ENCODE measurements around the gene SNX1.

The SNX1 gene

DNA sequence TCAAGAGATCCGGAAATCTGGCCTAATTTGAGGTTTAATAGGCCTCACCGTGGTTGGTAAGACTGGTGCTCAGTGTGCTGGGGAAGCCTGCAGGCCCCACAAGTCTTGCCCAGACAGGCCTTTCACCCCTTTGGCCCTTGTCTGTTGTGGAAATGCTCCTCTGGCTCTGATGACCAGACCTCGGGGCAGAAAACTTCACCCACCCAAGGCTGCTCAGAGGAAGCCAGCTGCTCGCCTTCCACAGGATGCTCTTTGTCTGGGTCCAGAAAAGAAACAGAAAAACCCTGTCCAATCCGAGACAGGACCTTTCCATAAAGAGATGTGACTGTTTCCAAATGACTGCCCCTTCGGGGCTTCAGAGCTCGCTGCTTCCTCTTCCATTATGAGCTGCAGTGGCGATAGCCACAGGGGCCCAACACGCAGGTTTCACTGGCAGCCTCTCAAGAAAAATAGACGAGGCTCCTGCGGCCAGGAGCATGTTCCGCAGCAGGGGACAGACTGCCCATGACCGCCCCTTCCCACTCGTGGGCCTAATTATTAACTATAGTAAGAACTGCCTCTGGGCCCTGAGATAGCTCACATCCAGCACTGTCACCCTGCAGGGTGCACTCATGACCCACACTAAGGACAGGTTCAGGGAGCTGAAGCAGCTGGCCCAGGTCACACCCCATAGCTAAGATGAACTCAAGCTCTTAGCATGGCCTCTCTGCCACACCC lies 48.9 kb downstream of the SNX1 start:
- no peak overlapping the region for H3K4me3 ChIP-seq (ENCODE audit: low read length)
- TF ChIP-seq, protein P1, sequence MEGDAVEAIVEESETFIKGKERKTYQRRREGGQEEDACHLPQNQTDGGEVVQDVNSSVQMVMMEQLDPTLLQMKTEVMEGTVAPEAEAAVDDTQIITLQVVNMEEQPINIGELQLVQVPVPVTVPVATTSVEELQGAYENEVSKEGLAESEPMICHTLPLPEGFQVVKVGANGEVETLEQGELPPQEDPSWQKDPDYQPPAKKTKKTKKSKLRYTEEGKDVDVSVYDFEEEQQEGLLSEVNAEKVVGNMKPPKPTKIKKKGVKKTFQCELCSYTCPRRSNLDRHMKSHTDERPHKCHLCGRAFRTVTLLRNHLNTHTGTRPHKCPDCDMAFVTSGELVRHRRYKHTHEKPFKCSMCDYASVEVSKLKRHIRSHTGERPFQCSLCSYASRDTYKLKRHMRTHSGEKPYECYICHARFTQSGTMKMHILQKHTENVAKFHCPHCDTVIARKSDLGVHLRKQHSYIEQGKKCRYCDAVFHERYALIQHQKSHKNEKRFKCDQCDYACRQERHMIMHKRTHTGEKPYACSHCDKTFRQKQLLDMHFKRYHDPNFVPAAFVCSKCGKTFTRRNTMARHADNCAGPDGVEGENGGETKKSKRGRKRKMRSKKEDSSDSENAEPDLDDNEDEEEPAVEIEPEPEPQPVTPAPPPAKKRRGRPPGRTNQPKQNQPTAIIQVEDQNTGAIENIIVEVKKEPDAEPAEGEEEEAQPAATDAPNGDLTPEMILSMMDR (conservative IDR thresholded peaks at IDR 0.05; ENCODE audit: low read length), result no peak
- no peak for DNase-seq (ENCODE audit: low read depth)

DNA sequence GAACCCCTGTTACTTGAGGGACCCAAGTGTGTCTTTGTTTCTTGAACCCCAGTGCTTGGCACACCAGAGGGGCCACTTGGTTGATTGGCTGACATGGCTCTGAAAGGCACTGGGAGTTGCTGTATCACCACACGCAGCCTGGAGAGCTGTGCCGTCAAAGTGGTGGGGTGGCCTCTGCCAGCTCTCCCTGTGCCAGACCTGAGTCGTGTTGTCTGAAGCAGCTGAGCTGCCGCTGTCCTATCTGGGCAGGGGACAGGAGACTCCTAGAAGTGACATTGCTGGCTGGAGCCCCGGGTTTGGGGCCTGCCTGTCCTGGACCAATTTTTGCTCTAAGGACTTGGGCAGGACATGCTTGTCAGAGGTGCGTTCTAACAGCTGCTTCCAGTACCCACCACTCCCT lies 50.3 kb downstream of the SNX1 start:
- TF ChIP-seq, protein P1 (conservative IDR thresholded peaks at IDR 0.05; ENCODE audit: low read length), result no peak
- DNase-seq (ENCODE audit: low read depth), result no peak

DNA sequence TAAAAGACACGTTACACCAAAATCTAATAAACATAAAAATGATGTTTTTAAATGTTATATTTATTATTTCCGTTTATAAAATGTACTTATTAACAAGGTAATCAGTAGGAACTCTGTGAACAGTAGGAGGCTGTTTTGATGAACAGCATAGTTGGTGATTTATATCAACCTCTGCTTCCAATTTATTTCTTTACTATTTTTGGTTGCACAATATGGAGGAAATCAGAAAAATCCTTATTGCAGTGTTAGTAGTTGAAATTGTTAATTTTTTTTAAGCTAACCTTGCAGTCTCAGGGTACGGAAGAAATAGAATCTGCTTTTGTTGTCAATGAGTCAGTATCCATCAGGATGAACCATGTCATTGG lies 50.7 kb downstream of the SNX1 start:
- no peak for DNase-seq (ENCODE audit: low read depth)
- TF ChIP-seq, protein P1 (conservative IDR thresholded peaks at IDR 0.05; ENCODE audit: low read length), result no peak
- H3K4me3 ChIP-seq (ENCODE audit: low read length), result no peak overlapping the region

More for the DNA sequence above, 50.3 kb downstream of the SNX1 start:
- no peak overlapping the region for H3K4me3 ChIP-seq (ENCODE audit: low read length)

DNA sequence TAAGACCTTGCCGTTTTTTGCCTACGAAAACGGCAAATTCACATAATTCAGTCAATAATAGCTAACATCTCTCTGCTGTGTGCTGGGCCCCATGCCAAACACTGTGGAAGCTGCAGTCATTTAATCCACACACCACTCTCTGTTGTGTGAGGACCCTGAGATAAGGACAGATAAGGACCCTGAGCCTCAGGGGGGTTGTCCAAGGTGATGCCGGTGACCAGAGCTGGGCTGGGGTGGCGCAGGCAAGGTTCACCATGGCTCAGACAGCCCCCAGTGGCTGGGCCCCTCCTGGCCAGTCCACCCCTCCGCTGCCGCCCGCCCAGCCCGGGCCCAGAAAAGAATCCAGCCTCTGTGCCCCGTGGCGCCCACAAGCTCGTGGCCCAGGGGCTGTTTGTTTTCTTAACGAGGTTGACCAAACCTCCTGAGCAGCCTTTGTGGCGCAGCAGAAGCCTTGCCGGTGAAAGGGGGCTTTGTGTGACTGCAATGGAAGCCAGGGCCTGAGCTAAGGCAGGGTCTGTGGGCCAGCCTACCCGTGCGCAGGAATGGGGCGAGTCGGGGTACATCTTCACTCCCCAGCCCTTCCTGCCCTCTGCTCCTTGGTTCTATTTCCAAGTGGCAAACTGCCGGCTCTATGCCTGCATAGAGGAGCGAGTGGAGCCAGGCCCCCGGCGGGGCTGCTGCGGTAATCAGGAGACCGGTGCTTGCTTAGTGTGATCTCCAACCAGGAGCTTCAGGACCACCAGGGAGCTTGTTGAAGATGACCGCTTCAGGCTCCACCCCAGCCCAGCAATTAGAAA lies 51.3 kb downstream of the SNX1 start:
- DNase-seq (ENCODE audit: low read depth), result no peak
- no peak overlapping the region for H3K4me3 ChIP-seq (ENCODE audit: low read length)
- TF ChIP-seq, protein P1 (conservative IDR thresholded peaks at IDR 0.05; ENCODE audit: low read length), result no peak

DNA sequence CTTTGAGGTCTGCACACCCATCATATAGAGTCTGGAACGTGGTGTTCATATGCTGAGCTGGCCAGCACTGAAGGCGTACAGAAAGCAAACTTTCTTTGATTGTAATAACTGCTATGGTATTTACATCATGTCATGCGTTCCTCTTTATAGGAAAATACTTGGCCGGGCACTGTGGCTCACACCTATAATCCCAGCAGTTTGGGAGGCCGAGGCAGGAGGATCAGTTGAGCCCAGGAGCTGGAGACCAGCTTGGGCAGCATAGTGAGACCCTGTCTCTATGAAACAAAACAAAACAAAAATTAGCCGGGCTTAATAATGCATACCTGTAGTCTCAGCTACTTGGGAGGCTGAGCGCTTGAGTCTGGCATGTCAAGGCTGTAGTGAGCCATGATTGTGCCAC lies 52.4 kb downstream of the SNX1 start:
- H3K4me3 ChIP-seq (ENCODE audit: low read length), result no peak overlapping the region
- TF ChIP-seq, protein P1 (conservative IDR thresholded peaks at IDR 0.05; ENCODE audit: low read length), result no peak
- DNase-seq (ENCODE audit: low read depth), result no peak

DNA sequence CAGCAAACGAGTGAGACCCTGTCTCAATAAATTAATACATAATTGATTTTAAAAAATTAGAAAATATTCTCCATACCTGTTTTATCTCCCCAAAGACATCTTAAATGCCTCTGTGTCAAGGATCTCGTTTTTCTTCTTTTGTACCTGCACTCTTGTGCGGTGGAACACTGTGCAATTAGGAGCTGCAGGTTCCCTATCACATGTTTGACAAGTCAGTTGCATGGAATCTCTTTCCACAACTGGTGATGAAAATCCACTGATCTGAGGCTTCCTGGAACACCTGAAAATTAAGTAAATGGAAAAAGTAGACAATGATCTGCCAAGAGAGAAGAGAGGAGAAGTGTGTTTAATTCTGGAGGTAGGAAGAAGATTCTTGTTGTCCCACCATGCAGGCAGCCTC lies 52.8 kb downstream of the SNX1 start:
- TF ChIP-seq, protein P1 (conservative IDR thresholded peaks at IDR 0.05; ENCODE audit: low read length), result no peak
- H3K4me3 ChIP-seq (ENCODE audit: low read length), result no peak overlapping the region
- DNase-seq (ENCODE audit: low read depth), result no peak

DNA sequence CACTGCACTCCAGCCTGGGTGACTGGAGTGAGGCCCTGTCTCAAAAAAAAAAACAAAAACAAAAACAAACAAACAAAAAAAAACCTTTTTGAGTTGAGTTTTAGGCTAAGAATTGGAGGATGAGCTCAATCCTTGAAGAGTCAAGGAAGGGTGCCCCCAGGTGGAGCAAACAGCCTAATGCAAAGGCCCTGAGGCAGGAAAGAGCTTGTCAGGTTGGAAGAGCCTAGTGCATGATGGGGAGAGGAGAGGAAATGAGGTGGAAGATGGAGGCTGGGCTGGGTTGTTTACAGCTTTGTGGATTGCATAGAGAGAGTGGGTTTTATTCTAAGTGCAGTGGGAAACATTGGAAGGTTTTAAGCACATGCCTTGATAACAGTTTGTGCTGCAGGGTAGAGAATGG lies 53.6 kb downstream of the SNX1 start:
- DNase-seq (ENCODE audit: low read depth), result no peak
- TF ChIP-seq, protein P1 (conservative IDR thresholded peaks at IDR 0.05; ENCODE audit: low read length), result peak; percentile 9; the same call in 1 of the 2 replicates
- H3K4me3 ChIP-seq (ENCODE audit: low read length), result no peak overlapping the region

All from AG10803 (cell line).